GM12891 (cell line): ENCODE results near the gene ISLR2.

Source experiments
- POLR2A ChIP-seq: IDR thresholded peaks from 2 replicates; pipeline ENCODE4 v1.6.1; 2011; ENCODE audit warnings: low read depth, low read length, control low read depth
- TAF1 ChIP-seq: IDR thresholded peaks from 2 replicates; pipeline ENCODE4 v1.6.1; 2011; ENCODE audit warnings: low read depth, low read length, control low read depth

DNA sequence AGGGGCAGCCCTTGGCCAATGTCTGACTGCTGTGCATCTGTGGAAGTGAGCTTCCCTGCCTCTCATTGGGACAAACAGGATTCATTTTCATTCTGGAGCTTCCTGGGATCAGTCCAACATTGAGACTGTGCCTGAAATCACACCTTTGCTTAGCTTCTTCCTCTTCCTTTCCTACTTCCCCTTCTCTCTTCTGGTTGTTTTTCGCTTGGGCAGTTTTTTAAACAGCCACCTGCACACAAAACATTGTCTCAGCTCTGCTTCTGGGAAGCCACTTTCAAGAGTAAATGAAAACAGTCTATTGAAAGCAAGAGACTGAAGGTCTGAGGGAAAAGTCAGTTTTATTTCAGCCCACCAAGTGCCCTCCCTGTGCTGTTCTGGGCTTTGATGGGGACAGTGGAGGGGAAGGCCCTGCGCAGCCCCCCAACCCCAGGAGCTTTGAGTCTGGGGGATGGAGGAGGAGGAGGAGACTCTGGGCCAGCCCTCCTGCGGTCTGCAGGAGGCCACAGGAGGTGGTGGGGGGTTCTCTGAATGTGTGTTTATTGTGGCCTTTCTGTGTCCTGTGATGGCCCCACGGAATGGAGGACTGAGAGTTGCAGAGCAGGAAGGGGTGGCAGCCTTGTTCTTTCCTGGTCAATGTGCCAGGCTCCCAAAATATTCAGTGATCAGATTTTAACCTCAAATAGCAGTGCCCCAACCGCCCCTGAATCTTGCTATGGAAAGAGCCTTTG, 7.8 kb upstream of the ISLR2 start:
- TF ChIP-seq POLR2A, result no peak
- TF ChIP-seq TAF1, result no peak
